GM18526 (cell line): Measurements from ENCODE around the gene ERICH4.
A peak's percentile ranks its signal among the peaks of the same experiment; 100 is the strongest.

Experiments used
- POLR2A ChIP-seq: IDR thresholded peaks from 3 replicates; pipeline ENCODE4 v1.6.1; 2011; ENCODE audit not compliant: insufficient read length; ENCODE audit errors: extremely low read depth

The ERICH4 gene

DNA sequence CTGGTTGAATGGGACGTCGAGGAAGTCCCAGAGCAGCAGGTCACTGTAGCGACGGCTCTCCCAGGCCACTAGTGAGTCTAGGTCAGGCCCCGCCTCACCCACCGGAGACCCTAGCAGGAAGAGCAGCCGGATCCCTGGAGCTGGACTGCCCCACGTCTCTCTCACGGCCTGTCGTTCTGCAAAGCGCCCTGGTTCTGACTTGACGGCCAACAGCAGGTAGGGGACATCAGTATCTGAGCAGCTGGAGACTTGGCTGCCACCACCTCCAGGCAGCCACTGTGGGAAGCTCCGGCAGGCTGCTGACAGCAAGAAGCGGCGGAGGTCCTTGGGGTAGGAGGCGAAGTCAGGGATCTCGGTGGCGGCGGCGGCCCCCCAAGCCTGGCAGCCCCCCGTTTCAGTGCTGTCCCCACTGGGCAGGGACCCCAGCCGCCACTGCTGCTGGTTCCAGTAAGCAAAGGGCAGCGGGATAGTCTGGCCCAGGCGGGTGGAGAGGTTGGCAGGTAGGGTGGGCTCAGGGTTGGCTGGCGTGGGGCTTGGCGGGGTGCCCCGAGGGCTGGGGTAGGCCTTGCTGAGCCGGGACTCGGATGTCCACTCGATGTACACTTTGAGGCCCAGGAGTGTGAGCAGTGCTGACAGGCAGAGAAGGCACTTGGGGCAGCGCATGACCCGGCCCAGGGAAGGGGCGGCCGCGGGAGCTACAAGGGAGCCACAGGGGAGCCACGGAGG is 16.7 kb upstream of the ERICH4 start:
- no peak for TF ChIP-seq POLR2A

DNA sequence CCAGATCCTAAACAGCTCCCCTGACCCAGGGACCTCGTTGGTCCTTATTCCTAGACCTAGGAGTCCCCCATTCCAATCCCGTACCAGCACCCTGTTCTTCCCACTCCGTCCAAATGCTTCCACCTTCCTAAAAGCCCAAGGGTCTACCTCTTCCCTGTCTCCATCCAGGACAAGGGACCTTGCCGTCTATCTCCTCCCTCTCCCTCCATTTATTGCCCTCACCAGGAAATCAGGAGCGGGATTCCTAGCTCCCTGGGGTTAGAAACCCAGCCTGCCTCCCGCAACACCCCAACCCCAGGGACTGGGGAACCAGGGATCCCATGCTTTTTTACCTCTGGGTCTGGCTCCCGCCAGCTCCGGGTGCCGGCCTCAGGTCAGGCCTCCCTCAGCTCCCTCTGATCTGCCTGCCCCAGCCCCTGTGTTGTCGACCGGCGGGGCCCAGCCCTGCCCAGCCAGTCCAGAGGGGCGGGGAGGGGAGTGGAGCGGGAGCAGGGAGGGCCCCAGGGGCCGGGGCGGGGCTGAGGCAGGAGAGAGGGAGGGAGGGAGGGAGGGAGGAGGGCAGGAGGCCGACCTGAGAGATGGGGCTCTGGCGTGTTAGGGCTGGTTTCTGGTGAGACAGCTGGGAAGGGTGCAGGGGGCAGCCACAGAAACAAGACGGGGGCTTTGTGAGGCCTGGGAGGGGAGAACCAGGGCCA is 15.9 kb upstream of the ERICH4 start, which contains the start of gene B3GNT8:
Gene B3GNT8, minus strand, starts transcription at position 423 of the 695 bp plus-strand sequence. CDS start 596 bp downstream, outside the sequence.
- TF ChIP-seq POLR2A = no peak

DNA sequence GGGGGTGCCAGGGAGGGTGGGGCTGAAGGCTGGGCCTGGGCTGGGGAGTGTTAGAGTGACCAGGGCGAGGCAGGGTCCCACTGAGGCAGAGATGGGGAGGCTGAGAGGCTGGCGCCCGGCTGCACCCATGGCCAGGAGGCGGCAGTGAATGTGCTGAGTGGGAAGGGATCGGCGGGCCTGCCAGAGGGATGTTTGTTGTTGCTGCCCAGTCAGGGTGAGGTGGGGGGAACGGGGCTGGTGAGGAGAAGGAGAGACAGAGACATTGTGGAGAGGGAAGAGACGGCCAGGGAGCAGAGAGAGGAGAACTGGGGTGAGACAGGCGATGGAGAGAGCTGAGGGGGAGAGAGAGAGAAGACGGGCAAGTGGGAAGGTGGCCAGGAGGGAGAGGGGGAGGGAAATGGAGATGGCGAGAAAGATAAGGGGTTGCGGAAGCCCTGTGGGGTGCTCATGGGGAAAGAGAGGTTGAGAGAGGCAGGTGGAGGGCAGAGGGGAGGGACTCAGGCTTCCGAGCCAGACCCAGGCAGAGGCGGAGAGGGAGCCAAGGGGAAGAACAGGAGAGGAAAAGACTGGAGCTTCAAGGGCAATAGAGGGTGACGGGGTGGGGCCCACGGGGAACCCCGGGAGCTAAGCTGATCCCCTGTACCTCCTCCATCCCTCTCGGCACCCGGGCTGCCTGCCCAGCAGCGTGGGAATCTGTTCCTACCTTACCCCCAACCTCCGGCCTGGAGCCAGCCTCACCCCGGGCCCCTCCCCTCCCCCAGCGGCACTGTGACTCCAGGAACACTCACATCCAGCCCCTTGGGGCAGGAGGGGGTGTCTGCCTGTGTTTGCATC is 15.1 kb upstream of the ERICH4 start:
- no peak for TF ChIP-seq POLR2A

DNA sequence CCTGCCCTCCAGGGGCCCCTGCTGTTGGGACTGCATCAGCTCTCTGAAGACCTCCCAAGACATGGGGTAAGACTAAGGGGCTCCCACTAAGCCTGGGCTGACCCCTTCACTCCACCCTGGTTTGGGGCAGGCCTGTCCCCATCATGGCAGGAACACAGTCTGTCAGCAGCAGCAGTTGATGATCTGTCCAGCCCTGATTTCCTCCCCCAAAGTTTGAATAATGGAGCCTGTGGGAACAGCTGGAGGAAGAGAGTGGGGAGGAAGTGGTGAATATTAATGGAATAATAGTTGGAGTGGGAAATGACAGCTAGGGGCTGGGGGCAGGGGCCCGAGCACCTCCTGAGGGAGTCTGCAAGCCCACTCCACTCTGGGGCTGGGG is 14.5 kb upstream of the ERICH4 start:
- TF ChIP-seq POLR2A = no peak

DNA sequence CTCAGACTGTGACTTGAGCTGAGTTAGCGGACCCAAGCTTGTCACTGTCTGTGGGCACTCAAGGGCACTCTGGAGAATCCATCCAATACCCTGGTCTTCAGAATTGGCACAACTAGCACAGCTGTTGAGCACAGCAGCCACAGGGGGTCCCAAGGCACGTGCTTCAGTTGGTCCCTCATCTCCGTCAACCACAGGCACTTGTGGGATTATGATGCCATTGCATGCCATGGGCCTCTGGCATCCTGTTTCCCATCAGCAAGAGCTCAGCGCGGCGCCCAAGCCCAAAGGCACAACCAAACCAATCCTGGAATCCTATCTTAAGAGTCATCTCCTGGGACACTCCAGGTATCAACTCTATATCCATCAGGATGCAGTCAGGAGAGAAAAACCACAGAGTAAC is 12.0 kb upstream of the ERICH4 start:
- no peak for TF ChIP-seq POLR2A

DNA sequence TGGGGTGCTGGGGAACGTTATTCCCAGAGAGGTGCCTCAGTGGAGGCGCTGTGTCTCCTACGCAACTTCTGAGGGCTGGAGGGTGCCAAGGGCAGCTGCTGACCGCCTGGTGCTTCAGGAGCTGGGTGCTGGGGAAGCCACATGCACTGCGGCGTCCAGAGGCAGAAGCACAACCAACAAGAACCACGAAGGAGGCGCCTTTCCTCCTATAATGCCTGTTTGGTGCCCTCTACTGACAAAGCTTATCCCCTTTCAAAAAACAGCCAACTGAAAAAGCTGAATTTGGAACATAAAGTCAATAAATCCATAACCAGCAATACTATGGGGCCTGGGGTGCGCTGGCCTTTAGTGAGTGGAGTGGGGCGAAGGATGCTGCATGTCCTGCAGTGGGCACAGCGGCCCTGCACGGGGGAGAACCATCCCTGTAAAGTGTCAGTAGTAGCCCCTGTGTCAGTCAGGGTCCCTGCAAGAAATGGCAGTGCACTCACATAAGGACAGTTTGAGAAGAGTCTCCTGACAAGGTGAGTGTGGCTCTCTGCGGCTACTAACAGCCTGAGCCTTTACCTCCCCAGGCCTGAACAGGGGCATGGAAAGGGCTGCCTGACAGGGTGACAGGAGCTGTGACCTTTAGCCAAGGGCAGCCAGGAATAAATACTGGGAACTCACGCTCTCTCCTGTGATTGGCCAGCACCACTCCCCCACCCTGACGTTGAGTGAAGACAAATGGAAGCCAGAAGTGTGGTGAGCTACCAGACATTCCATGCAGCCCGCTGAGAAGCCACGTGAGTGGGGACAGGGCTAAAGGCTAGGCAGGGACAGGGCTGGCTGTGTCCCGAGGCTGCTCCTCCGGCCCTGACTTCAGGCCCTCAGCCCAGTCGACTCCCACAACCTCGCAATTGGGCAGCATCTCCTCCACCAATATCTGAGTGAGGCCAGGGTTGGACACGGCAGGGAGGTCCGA is 11.2 kb upstream of the ERICH4 start:
- TF ChIP-seq POLR2A = no peak

DNA sequence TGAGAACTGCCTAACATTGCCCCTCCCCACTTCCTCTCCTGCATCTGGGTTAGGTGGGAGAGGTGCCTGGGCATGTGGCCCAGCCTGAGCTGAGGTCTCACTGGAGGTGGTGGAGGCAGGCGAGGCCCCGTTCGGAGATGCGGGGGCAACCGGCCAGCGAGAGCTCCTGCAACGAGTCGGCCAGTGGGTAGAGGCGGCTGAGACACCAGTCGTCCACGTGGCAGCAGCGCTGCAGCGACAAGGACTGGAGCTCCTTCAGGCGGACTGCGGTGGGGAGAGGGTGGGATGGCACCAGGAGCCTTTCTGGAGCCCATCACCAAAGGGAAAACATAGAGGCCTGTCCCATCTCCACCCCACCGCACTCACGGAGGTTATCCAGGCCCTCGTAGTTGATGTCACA is 9.8 kb upstream of the ERICH4 start:
- no peak for TF ChIP-seq POLR2A

DNA sequence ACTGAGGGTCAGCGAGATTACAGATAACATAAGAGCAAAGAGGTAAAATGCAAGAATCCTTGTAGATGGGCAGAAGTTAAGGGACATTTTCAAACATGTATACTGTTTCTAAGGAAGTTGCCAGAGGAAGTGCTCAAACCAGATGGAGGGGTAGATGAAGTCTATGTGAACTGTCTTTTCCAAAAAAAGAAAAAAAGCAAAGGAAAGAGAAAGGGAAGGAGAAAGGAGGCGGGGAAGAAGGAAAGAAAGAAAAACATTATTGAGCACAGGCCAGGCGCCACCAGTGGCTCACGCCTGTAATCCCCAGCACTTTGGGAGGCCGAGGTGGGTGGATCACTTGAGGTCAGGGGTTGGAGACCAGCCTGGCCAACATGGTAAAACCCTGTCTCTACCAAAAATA is 8.5 kb upstream of the ERICH4 start:
- TF ChIP-seq POLR2A = no peak

DNA sequence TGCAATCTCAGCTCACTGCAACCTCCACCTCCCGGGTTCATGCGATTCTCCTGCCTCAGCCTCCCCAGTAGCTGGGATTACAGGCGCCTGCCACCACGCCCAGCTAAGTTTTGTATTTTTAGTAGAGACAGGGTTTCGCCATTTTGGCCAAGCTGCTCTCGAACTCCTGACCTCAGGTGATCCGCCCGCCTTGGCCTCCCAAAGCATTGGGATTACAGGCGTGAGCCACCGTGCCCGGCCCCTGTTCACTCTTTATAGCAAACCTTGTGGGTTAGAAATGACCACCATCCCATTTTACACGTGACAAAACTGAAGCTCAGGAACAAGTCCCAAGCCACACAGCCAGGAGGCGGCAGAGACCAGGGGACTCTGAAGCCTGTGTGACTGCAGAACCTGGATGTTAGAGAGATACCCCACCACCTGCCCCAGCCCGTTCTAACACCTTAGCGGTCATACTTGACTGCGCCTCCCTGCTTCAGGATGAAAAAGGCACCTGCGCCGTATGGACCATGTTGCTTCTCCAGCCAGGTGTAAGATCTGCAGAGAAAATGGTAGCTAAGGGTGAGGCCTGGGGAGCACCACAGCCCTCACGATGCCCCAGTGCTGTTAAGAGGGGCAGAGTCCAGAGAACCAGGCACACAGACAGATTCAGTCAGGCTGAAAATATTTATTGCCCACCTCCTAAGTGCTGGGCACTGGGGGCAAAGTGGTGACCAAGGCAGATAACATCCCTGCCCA is 6.9 kb upstream of the ERICH4 start:
- TF ChIP-seq POLR2A = no peak

DNA sequence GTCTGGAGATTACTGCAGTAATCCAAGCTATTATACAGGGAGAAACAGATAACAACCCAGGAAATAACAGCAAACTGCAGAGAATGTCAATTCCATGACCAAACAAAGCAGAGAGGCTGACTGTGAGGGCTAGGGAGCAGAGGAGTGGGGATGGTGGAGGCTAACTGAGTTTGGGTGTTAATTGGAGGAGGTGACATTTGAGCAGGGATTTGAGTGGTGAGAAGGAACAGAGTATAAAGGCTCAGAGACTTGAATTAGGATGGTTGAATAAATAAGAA is 6.3 kb upstream of the ERICH4 start:
- no peak for TF ChIP-seq POLR2A

DNA sequence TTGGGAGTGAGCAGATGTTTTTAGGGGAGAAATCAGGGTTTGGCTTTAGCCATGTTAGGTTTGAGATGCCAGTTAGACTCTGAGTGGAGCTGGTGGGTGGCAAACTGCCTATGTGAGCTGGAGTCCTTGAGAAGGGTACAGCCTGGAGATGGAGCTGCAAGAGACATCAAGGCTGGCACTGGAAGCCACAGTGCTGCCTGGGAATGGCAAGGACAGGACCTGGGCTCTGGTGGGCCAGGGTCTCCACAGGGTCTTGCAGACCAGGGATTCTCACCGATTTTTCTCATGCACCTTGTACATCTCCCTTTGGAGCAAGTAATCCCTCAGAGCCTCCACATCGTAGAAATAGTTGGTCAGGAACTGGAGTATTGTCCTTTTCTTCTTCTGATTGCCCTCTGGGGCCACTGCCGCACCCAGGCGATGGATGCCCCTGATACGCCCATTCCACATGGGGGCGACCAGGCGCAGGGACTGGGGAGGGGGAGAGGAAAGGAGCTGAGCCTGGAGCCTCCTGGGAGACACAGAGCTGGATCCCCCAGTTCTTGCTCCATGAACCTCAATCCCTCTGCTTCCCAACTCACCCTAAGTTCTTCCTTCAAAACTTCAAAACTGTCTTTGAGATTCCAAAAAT is 4.9 kb upstream of the ERICH4 start:
- no peak for TF ChIP-seq POLR2A

DNA sequence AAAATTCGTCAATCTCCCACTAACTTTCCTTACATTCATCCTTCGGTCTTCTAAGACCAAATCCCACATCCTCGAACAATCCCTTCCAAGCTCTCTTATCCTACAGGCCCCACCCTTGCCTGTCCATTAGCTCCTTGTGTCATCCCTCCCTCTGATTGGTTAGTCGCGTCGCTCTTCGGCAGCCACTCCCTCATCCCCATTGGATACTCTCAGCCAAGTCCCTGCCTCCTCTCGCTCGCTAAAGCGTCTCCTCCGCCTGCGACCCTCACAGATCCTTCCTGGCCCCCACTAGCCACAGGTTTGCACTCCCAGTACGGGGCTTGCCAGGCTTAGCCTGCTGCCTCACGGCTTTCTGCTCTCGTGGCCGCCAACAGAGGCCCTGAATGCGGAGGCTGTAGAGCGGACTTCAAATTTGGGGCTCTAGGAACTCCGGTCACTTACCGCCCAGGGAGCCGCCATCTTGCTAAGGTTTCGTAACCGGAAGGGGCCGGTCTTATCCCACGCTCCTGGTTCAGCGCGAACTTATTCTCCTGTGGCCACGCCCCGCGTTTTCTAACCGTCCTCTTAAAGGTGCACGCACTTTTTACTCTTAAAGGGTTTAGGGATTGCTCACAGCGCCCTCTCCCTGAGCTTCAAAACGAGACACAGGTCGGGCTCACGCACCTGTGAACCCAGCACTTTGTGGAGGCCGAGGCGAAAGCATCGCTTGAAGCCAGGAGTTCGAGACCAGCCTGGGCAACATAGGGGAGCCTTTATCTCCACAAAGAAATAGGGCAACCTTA is 3.3 kb upstream of the ERICH4 start, which contains the start of gene DMAC2:
Gene DMAC2, minus strand, starts transcription at position 472 of the 782 bp plus-strand sequence. Its CDS starts 13 bp downstream, at position 459.
- TF ChIP-seq POLR2A = peak; percentile 71
